Stimulated activated CD8-positive, alpha-beta memory T cell treated with anti-CD3 and anti-CD28 coated beads, Interleukin-12 subunit alpha, Interleukin-12 subunit beta, amount 100 ng/mL, for 24 hours (primary cell): Measurements from ENCODE around the gene ADISSP.
A peak's percentile ranks its signal among the peaks of the same experiment; 100 is the strongest.
"Not testable (repeated sequence)": the region's sequence is repeated elsewhere in the genome, so short reads cannot be mapped to it uniquely, and the experiment has no call there.

ENCODE experiments used
- DNase-seq: peaks from one replicate; pipeline ENCODE4 v3.0.0-alpha.2; 2020; ENCODE audit errors: extremely low read depth

ADISSP gene

GRCh38 chr20:3797592-3798372 lies 30.2 kb upstream of the ADISSP start:
- DNase-seq: no peak

- DNase-seq: no peak
Measured at GRCh38 chr20:3797226-3797545, 29.6 kb upstream of the ADISSP start.

DNA sequence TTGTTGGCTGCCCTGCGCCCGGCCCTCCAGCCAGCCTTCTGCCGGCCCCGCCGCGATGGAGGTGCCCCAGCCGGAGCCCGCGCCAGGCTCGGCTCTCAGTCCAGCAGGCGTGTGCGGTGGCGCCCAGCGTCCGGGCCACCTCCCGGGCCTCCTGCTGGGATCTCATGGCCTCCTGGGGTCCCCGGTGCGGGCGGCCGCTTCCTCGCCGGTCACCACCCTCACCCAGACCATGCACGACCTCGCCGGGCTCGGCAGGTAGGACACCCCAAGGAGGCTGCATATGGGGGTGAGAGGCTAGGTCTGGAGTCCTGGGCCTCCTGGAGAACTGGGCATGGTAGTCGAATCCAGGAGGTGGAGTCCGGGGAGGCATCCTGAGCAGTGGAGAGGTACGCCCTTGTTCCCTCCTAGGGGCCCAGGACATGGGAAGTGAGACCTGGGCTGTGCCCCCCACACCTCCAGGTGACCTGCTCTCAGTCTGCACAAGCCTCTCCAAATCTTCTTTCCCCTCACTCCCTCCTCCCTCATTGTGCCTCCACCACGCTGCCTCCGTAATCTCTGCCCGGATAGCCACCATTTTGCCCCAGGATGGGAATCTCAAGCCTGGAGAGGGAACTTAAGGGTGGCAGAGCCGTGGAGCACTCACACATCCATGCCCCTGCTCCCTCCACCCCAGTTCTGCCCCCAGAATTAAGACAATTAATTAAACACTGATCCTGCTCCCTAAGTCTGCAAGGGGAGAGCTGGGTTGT lies 29.1 kb upstream of the ADISSP start:
- DNase-seq: no peak

DNA sequence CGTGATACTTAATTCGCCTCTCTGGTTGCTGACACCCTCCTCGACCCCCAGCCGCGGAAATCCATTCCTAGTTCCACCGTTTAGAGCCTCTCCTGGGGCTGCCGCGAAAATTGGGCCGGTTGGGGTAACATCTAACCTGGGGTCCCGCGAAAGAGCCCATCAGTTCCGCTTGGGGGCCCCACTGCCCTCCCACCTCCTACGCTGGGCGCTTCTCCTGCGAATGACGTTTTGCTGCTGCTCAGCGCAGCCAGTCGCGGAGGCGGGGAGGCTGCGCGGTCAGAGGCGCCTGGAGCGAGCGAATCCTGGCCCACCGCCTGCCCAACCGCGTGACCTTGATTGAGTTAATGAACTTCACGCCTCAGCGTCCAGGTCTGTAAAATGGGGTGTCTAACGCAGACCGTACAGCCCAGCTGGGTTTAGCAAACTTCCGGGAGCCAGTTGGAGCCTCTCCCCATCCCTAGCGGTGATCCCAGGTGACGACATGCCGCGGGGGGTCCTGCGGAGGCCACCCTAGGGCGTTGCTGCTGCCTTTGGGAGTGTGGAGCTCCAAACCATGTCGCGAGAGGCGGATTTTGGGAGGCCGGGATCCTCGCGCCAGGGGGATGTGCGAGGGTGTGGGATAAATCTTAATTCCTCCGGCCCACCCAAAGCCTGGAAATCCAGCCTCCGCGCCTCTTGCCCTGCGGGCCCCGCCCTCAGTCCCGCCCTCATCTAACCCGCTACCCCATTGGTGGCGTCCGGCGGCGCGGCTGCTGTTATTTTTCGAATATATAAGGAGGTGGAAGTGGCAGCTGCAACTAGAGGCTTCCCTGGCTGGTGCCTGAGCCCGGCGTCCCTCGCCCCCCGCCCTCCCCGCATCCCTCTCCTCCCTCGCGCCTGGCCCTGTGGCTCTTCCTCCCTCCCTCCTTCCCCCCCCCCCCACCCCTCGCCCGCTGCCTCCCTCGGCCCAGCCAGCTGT lies 28.2 kb upstream of the ADISSP start, which contains the start of gene CDC25B:
Gene CDC25B (plus strand): TSS at position 800 of the 958 bp plus-strand sequence. CDS start 222 bp downstream, outside the sequence.
- peak; percentile 79 for DNase-seq

DNA sequence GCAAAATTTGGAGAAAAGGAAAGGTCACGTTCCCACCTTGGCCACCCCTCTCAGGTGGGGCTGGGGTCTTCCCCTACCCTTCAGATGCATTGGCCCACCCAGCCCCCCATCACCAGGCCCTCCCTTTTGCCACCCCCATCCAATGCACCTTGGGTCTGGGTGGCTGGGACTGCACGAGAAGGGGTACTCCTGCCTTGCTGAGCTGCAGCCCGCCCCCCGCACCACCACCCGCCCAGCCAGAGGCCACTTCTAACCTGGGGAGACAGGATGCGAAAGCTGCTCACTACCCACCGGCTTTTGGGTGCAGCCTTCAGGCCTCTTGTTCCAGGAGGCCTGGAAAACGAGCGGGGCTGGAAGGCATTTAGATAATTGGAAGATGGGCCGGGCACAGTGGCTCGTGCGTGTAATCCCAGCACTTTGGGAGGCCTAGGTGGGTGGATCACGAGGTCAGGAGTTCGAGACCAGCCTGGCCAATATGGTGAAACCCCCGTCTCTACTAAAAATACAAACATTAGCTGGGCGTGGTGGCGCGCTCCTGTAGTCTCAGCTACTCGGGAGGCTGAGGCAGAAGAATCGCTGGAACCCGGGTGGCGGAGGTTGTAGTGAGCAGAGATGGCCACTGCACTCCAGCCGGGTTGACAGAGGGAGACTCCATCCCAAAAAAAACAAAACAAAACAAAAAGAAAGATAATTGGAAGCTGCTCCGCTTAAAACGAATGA lies 27.3 kb upstream of the ADISSP start:
- no peak for DNase-seq

DNA sequence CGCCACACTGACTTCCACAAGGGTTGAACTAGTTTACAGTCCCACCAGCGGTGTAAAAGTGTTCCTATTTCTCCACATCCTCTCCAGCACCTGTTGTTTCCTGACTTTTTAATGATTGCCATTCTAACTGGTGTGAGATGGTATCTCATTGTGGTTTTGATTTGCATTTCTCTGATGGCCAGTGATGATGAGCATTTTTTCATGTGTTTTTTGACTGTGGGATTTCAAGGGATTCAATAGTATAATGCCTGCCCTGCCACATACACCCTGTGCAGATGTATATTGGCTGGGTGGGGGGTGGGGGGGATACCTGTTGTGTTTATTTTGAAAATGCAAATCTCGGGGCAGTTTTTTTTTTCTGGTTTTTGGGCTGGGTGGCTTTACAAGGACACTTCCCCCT lies 26.6 kb upstream of the ADISSP start:
- DNase-seq: not testable (repeated sequence)

- DNase-seq: not testable (repeated sequence)
Measured at GRCh38 chr20:3789201-3789600, 21.6 kb upstream of the ADISSP start.

DNA sequence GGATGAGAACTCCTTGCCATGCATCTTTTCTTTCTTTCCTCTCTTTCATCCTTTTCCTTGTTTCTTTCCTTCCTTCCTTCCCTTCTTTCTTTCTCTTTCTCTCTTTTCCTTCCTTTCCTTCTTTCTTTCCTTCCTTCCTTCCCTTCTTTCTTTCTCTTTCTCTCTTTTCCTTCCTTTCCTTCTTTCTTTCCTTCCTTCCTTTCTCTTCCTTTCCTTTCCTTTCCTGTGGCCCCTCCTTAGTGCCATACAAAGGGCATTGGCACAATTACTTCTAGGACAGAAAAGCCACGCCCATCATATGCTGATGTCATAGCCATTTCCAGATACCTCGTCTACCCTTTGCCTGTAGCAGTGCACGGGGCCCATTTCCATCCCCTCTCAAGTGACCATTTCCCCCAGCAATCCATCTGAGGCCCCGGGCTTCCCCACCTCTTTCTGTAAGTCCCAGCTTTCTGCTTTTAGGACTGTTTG lies 21.2 kb upstream of the ADISSP start:
- no peak for DNase-seq

DNA sequence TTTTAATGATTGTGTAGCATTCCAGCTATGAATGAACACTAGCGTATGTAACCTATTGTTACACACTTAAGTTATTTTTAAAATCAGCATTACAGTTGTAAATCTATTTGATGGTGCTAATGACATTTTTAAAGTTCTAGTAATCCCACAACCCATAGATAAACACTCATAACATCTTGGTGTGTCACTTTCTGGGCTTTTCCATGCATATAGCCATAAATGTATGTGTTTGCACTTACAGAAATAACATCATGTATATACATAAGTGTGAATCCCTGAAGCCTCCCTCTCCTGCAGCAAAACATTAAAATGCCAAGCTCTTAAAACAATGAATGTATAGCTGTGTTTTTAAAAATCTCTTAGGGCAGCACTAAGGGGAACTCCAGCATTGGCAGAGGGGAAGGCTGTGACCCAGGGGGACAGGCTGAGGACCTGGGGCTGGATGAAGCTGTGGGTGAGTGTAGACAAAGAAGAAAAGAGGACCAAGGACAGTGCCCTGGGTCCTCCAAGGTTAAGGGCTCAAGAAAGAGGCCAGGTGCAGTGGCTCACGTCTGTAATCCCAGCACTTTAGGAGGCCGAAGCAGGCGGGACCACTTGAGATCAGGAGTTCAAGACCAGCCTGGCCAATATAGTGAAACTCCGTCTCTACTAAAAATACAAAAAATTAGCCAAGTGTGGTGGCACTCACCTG lies 19.9 kb upstream of the ADISSP start:
- DNase-seq: no peak

DNA sequence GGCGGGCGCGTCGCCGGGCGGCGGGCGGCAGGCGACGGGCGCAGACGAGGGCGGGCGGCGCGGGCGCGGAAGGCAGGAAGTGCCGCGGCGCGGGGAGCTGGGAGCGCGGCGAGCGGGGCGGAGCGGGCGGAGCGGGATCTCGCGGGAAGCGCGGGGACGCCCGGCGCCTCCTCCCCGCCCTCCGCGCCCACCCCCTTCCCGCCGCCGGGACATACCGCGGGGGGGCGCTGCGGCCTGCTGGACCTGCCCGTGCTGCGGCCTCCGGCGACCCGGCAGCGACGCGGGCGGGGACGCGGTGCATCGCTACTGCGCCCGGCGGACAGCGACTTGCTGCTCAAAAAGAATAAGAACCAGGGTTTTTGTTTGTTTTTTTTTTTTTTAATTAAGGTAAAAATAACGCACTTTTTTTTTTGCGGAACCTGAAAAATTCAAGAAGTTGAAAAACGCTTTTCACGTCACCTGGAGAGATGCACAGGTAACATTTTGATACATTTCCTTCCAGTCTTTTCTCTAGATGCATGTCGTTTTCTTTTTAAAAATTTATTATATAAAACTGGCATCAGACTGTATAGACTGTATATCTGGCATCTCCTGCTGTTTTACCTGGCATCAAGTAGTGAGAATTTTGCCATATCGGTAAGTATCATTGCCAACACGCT lies 19.2 kb upstream of the ADISSP start, which contains the start of gene CENPB:
Gene CENPB (minus strand): TSS at position 76 of the 659 bp plus-strand sequence. CDS start 257 bp downstream, outside the sequence.
- DNase-seq: peak; percentile 64

- DNase-seq: no peak
Measured at GRCh38 chr20:3786126-3786484, 18.6 kb upstream of the ADISSP start.

GRCh38 chr20:3785240-3786125 lies 17.9 kb upstream of the ADISSP start:
- no peak for DNase-seq

DNA sequence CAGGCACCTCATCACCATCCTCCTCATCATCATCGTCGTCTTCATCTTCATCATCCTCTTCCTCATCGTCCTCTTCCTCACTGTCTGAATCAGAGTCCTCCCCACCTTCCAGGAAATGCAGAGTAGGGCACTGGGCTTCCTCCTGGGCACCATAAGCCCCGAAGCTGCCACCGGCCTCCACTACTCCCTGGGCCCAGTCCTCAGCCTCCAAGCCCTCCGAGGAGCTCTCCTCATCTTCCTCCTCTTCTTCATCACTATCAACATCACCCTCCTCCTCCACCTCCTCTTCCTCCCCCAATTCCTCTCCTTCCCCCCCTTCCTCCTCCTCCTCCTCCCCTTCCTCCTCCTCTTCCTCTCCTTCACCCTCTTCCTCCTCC lies 17.3 kb upstream of the ADISSP start:
- DNase-seq: no peak

DNA sequence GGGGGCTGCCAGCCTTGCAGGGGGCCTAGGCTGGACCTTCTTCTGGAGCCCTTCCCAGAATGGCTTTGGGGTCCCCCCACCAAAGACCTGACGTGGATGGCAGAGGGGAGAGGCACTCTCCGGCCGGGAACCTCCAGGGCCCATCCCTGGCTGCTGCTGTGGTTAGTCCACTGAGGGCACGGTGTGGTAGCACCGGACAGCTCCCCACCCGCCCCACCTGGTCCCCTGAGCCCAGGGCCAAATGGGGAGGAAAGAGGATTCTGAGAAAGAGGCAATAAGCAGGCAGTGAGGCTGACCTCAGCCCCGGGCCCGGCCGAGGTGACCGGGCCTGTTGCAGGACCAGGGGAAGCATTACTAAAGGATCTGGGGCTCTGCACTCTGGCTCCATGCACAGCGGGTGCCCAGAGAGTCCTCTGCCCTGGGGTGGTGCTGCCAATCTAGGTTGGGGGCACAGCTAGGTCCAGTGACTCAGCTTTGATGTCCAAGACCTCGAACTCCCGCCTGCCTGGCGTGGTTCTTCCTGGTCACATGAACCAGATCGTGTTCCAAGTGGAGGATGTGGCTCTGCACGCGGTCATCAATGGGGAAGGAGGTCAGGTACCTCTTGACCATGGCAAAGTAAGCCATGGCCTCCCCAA lies 16.8 kb upstream of the ADISSP start:
- no peak for DNase-seq

GRCh38 chr20:3783511-3784195 lies 16.1 kb upstream of the ADISSP start:
- no peak for DNase-seq

DNA sequence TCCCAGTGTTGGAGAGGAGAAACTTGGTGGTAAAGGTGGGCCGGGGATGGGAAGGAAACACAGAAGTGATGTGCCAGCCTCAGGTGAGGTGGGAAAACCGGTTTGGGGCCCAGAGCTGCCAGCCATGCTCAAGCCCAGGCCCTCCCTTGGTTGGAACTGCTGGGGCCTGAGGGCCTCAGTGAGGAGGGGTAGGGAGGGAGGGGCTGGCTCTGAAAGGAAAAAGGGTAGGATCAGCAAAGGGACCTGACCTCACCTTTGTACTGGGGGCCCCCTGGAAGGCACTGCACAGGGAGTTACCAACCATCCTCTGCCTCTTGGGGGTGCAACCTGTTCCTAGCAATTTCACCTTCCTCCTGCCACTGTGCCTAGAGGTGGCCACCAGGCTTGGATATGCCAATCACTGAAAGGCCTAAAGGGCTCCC lies 15.5 kb upstream of the ADISSP start:
- DNase-seq: no peak

DNA sequence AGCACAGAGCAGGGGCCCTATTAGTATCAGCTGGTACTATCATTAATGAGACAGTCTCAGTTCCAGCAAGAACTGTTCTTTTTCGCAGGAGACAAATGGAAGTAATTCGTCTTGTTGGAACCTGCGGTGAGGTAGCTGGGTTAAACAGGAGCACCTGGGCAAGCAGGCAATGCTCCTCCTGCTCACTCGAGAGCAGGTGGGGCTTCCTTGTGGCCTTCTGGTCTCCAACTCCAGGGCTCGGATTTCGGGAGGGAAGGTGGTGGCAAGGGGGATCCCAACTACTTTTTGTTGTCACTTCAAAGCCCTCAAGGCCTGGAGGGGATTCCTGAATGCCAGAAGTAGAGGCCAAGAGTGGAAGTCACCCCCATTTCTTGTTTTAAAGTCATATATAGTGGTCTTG lies 15.0 kb upstream of the ADISSP start:
- DNase-seq: no peak
